HK-2 (cell line): ENCODE data around the gene SLC35F4.
"Not testable (repeated sequence)": the region's sequence is repeated elsewhere in the genome, so short reads cannot be mapped to it uniquely, and the experiment has no call there.

ENCODE experiments used
- DNase-seq: peaks from one replicate; pipeline ENCODE4 v3.0.0-alpha.2; 2018; ENCODE audit not compliant: unreplicated experiment

The SLC35F4 gene

GRCh38 chr14:57725399-57726077, 140.4 kb downstream of the SLC35F4 start:
- DNase-seq, result peak; percentile 18

- not testable (repeated sequence) for DNase-seq
Observed at GRCh38 chr14:57722141-57722540, 143.8 kb downstream of the SLC35F4 start.

GRCh38 chr14:57714487-57714931, 151.4 kb downstream of the SLC35F4 start:
- DNase-seq, result no peak

GRCh38 chr14:57712698-57713097, 153.2 kb downstream of the SLC35F4 start:
- no peak for DNase-seq

GRCh38 chr14:57712102-57712501, 153.8 kb downstream of the SLC35F4 start:
- DNase-seq, result no peak

- no peak for DNase-seq
Observed at GRCh38 chr14:57709909-57710308, 156.0 kb downstream of the SLC35F4 start.

- DNase-seq, result not testable (repeated sequence)
Observed at GRCh38 chr14:57709086-57709485, 156.8 kb downstream of the SLC35F4 start.

GRCh38 chr14:57707219-57707618, 158.7 kb downstream of the SLC35F4 start:
- no peak for DNase-seq

- DNase-seq, result no peak
Observed at GRCh38 chr14:57704763-57705162, 161.1 kb downstream of the SLC35F4 start.

GRCh38 chr14:57699947-57700346, 165.9 kb downstream of the SLC35F4 start:
- DNase-seq, result no peak

GRCh38 chr14:57692671-57693070, 173.2 kb downstream of the SLC35F4 start:
- DNase-seq, result no peak

GRCh38 chr14:57687416-57687815, 178.5 kb downstream of the SLC35F4 start:
- DNase-seq, result no peak

GRCh38 chr14:57686304-57686703, 179.6 kb downstream of the SLC35F4 start:
- no peak for DNase-seq

GRCh38 chr14:57671021-57671420, 194.9 kb downstream of the SLC35F4 start:
- DNase-seq, result no peak

- no peak for DNase-seq
Observed at GRCh38 chr14:57660208-57660607, 205.7 kb downstream of the SLC35F4 start.

GRCh38 chr14:57659052-57659451, 206.8 kb downstream of the SLC35F4 start:
- no peak for DNase-seq

- no peak for DNase-seq
Observed at GRCh38 chr14:57657487-57657886, 208.4 kb downstream of the SLC35F4 start.

GRCh38 chr14:57656853-57657252, 209.0 kb downstream of the SLC35F4 start:
- no peak for DNase-seq

- no peak for DNase-seq
Observed at GRCh38 chr14:57652769-57653168, 213.1 kb downstream of the SLC35F4 start.

GRCh38 chr14:57641776-57642175, 224.1 kb downstream of the SLC35F4 start:
- no peak for DNase-seq

GRCh38 chr14:57640036-57640435, 225.9 kb downstream of the SLC35F4 start:
- DNase-seq, result no peak

- no peak for DNase-seq
Observed at GRCh38 chr14:57637901-57638300, 228.0 kb downstream of the SLC35F4 start.

- DNase-seq, result no peak
Observed at GRCh38 chr14:57634335-57634734, 231.6 kb downstream of the SLC35F4 start.

GRCh38 chr14:57632649-57633048, 233.2 kb downstream of the SLC35F4 start:
- no peak for DNase-seq
